H1 (cell line): Measurements from ENCODE around the gene NOTUM. TPM values are rescaled to one million over a fixed set of nuclear protein-coding genes. Genes with fewer than 3 reads are reported as not detected.
A peak's percentile ranks its signal among the peaks of the same experiment; 100 is the strongest.

ENCODE experiments used
- CTCF ChIA-PET: fragments of 300-600 bp; sonication (Branson Sonifier 250); formaldehyde crosslinking; loops from one replicate; lab custom pipeline; 2021; ENCODE audit not compliant: partially characterized antibody; lab: Charles Lee
- POLR2A ChIA-PET: fragments of 300-600 bp; sonication (Branson Sonifier 250); formaldehyde crosslinking; loops from one replicate; lab custom pipeline; 2021; ENCODE audit warnings: inconsistent platforms; ENCODE audit not compliant: partially characterized antibody; lab: Charles Lee
- DNase-seq, 2 experiments: peaks; one replicate each; pipeline versions ENCODE4 v3.0.0 to v3.0.0-alpha.2; 2010 to 2022; ENCODE audit warnings: low spot score in 2 of 2, low read depth in 1 of 2, mixed read lengths in 1 of 2
- FAIRE-seq: peaks from 2 replicates; lab custom pipeline; 2011; peaks lifted over from hg19 to GRCh38; lab: Jason Lieb, UNC
- H2AFZ ChIP-seq: 2 replicates; pipeline ENCODE4 v1.8.1; 2012; ENCODE audit warnings: low read length, inconsistent platforms
- H2AK5ac ChIP-seq: 2 replicates; pipeline ENCODE4 v1.6.1; 2013; ENCODE audit warnings: low read depth, low read length
- H2BK120ac ChIP-seq: replicated peaks from 2 replicates; pipeline ENCODE3; 2013; ENCODE audit warnings: low read depth, low read length, inconsistent platforms
- H2BK12ac ChIP-seq: 2 replicates; pipeline ENCODE4 v1.6.1; 2013; ENCODE audit warnings: low read depth, low read length
- H2BK15ac ChIP-seq: 2 replicates; pipeline ENCODE4 v1.6.1; 2013; ENCODE audit warnings: low read length
- H2BK20ac ChIP-seq: 2 replicates; pipeline ENCODE4 v1.6.1; 2013; ENCODE audit warnings: low read length
- H2BK5ac ChIP-seq: 2 replicates; pipeline ENCODE4 v1.6.1; 2013; ENCODE audit warnings: low read depth, low read length
- H3K14ac ChIP-seq: 2 replicates; pipeline ENCODE4 v1.6.1; 2013; ENCODE audit warnings: inconsistent platforms; ENCODE audit not compliant: insufficient read length
- H3K18ac ChIP-seq: 2 replicates; pipeline ENCODE4 v1.6.1; 2013; ENCODE audit warnings: low read length; ENCODE audit errors: extremely low read depth
- H3K23ac ChIP-seq: 2 replicates; pipeline ENCODE4 v1.6.1; 2013; ENCODE audit warnings: inconsistent platforms; ENCODE audit not compliant: insufficient read length
- H3K23me2 ChIP-seq: 2 replicates; pipeline ENCODE4 v1.6.1; 2013; ENCODE audit warnings: low read depth, low read length
- H3K27ac ChIP-seq: 2 replicates; pipeline ENCODE4 v1.6.1; 2011; ENCODE audit warnings: low read depth, low read length, inconsistent platforms
- H3K27me3 ChIP-seq, 4 experiments: replicated peaks in 1 of 4; 1 replicate in 1 of 4; 2 replicates in 3 of 4; pipeline versions ENCODE4 v1.6.1 to v1.8.1; 2011 to 2013; ENCODE audit warnings: low read length in 3 of 4, mild to moderate bottlenecking in 3 of 4, inconsistent platforms in 2 of 4, mixed read lengths in 2 of 4, moderate library complexity in 1 of 4; ENCODE audit not compliant: control insufficient read depth in 3 of 4, insufficient read depth in 3 of 4; ENCODE audit errors: extremely low read depth in 1 of 4
- H3K36me3 ChIP-seq, 4 experiments: 2 replicates each; pipeline versions ENCODE4 v1.6.1 to v1.8.1; 2011 to 2013; ENCODE audit warnings: mild to moderate bottlenecking in 4 of 4, low read length in 3 of 4, moderate library complexity in 2 of 4, control low read depth in 1 of 4, inconsistent platforms in 1 of 4; ENCODE audit not compliant: insufficient read depth in 4 of 4, control insufficient read depth in 2 of 4
- H3K4ac ChIP-seq: replicated peaks from 2 replicates; pipeline ENCODE3; 2013; ENCODE audit warnings: low read length, low read depth, mixed read lengths, inconsistent platforms; ENCODE audit not compliant: insufficient read length
- H3K4me1 ChIP-seq, 4 experiments: replicated peaks in 1 of 4; 1 replicate in 1 of 4; 2 replicates in 3 of 4; pipeline versions ENCODE4 v1.6.1 to v1.8.1; 2011 to 2013; ENCODE audit warnings: low read length in 3 of 4, inconsistent platforms in 2 of 4, mixed read lengths in 1 of 4; ENCODE audit not compliant: insufficient read depth in 4 of 4, control insufficient read depth in 3 of 4
- H3K4me2 ChIP-seq, 2 experiments: 2 replicates each; pipeline versions ENCODE4 v1.6.1 to v1.8.1; 2011 to 2013; ENCODE audit warnings: low read depth in 2 of 2, low read length in 2 of 2, control low read depth in 1 of 2, inconsistent platforms in 1 of 2, mild to moderate bottlenecking in 1 of 2; ENCODE audit not compliant: insufficient read depth in 1 of 2
- H3K4me3 ChIP-seq, 4 experiments: fragments of 200-600, 300-600 bp in 1 of 4; sonication (generic), shearing (Covaris generic), sonication (Bioruptor Twin) in 1 of 4; 2 replicates each; pipeline versions ENCODE4 v1.5.1 to v1.8.1; 2011 to 2016; ENCODE audit warnings: low read length in 4 of 4, low read depth in 3 of 4, control low read depth in 2 of 4, inconsistent platforms in 2 of 4, mild to moderate bottlenecking in 2 of 4, mixed read lengths in 1 of 4, moderate library complexity in 1 of 4; ENCODE audit not compliant: insufficient read depth in 2 of 4; ENCODE audit errors: extremely low read depth in 1 of 4
- H3K56ac ChIP-seq: replicated peaks from 2 replicates; pipeline ENCODE3; 2013; ENCODE audit warnings: low read depth, mild to moderate bottlenecking, mixed read lengths, low read length, inconsistent platforms; ENCODE audit not compliant: insufficient read length
- H3K79me1 ChIP-seq: 2 replicates; pipeline ENCODE4 v1.6.1; 2013; ENCODE audit warnings: low read depth, low read length, control low read depth
- H3K79me2 ChIP-seq, 2 experiments: 2 replicates each; pipeline versions ENCODE4 v1.6.1 to v1.8.1; 2012 to 2013; ENCODE audit warnings: low read length in 2 of 2, mild to moderate bottlenecking in 2 of 2, inconsistent platforms in 1 of 2; ENCODE audit not compliant: insufficient read depth in 2 of 2, control insufficient read depth in 1 of 2
- H3K9ac ChIP-seq, 4 experiments: replicated peaks in 1 of 4; 1 replicate in 1 of 4; 2 replicates in 3 of 4; pipeline versions ENCODE4 v1.6.1 to v1.8.1; 2011 to 2013; ENCODE audit warnings: low read depth in 3 of 4, low read length in 3 of 4, control low read depth in 2 of 4, mild to moderate bottlenecking in 2 of 4, moderate library complexity in 2 of 4, inconsistent platforms in 1 of 4; ENCODE audit errors: extremely low read depth in 1 of 4
- H3K9me3 ChIP-seq, 2 experiments: 2 replicates each; pipeline versions ENCODE4 v1.6.1 to v1.8.1; 2012 to 2013; ENCODE audit warnings: mild to moderate bottlenecking in 2 of 2, moderate library complexity in 2 of 2, control low read depth in 1 of 2, inconsistent platforms in 1 of 2, low read depth in 1 of 2, low read length in 1 of 2, mixed read lengths in 1 of 2; ENCODE audit not compliant: insufficient read depth in 2 of 2
- H4K20me1 ChIP-seq, 2 experiments: replicated peaks in 1 of 2; 2 replicates each; pipeline versions ENCODE3 to v1.8.1; 2011 to 2013; ENCODE audit warnings: inconsistent platforms in 2 of 2, low read length in 2 of 2, mild to moderate bottlenecking in 1 of 2; ENCODE audit not compliant: insufficient read depth in 2 of 2, control insufficient read depth in 1 of 2
- H4K5ac ChIP-seq: 2 replicates; pipeline ENCODE4 v1.6.1; 2013; ENCODE audit warnings: low read length, low read depth, mixed read lengths, inconsistent platforms; ENCODE audit not compliant: insufficient read length
- H4K8ac ChIP-seq: 2 replicates; pipeline ENCODE4 v1.8.0; 2013; ENCODE audit warnings: mild to moderate bottlenecking, moderate library complexity, low read length, inconsistent platforms; ENCODE audit not compliant: insufficient read depth; ENCODE audit errors: extremely low read depth
- H4K91ac ChIP-seq: replicated peaks from 2 replicates; pipeline ENCODE3; 2013; ENCODE audit warnings: low read length, mixed read lengths, inconsistent platforms; ENCODE audit not compliant: insufficient read length
- ASH2L ChIP-seq: fragments of 200-600, 300-600 bp; sonication (generic); IDR thresholded peaks from one replicate; pipeline ENCODE4 v1.7.1; 2017; ENCODE audit warnings: low read length
- CEBPB ChIP-seq: IDR thresholded peaks from 2 replicates; pipeline ENCODE4 v1.6.1; 2012; ENCODE audit warnings: low read depth, low read length
- EZH2 ChIP-seq: fragments of 200-600 bp; sonication (generic); IDR thresholded peaks from 2 replicates; pipeline ENCODE4 v1.7.1; 2012; ENCODE audit warnings: low read depth, mild to moderate bottlenecking, moderate library complexity, low read length, inconsistent platforms; ENCODE audit not compliant: severe bottlenecking
- KDM4A ChIP-seq: IDR thresholded peaks from one replicate; pipeline ENCODE4 v1.7.1; 2012; ENCODE audit warnings: low read depth, mild to moderate bottlenecking, moderate library complexity, low read length, inconsistent platforms; ENCODE audit not compliant: severe bottlenecking
- NANOG ChIP-seq: IDR thresholded peaks from 2 replicates; pipeline ENCODE4 v1.6.1; 2011; ENCODE audit warnings: low read length, low read depth, mild to moderate bottlenecking, inconsistent platforms; ENCODE audit not compliant: insufficient read depth, poor library complexity, severe bottlenecking
- RBBP5 ChIP-seq: IDR thresholded peaks from 2 replicates; pipeline ENCODE4 v1.7.1; 2012; ENCODE audit warnings: low read depth, mild to moderate bottlenecking, inconsistent platforms, low read length, moderate library complexity, borderline replicate concordance
- TCF12 ChIP-seq: IDR thresholded peaks from 2 replicates; pipeline ENCODE4 v1.6.1; 2011; ENCODE audit warnings: low read depth, mild to moderate bottlenecking, low read length
- WGBS, 2 experiments: shearing (Covaris generic) in 1 of 2; methylation state at CpG; one replicate each; pipeline versions ENCODE4 v1.1.6 to v1.1.7; 2013 to 2015; ENCODE audit warnings: low lambda C conversion rate in 2 of 2, mixed read lengths in 2 of 2, inconsistent platforms in 1 of 2, low coverage in 1 of 2, missing lambda C conversion rate in 1 of 2; ENCODE audit not compliant: insufficient replicate concordance in 2 of 2, insufficient coverage in 1 of 2, insufficient read length in 1 of 2; ENCODE audit errors: extremely low coverage in 1 of 2, missing lambda C conversion rate in 1 of 2; 5-methylcytosine and 5-hydroxymethylcytosine counted together
- polyA plus RNA-seq, 7 experiments: library from polyadenylated mRNA; depleted of rRNA in 3 of 7; stranded (reverse) in 5 of 7; unstranded in 2 of 7; fragments of >200 nt in 5 of 7; fragments of 200-250 nt in 2 of 7; gene quantifications; 1 replicate in 5 of 7; 2 replicates in 1 of 7; 4 replicates in 1 of 7; pipeline versions ENCODE4 v1.2.1 to v1.2.3, GENCODE V29; 2011 to 2013; ENCODE audit warnings: missing spikeins in 2 of 7, mixed read lengths in 2 of 7
- total RNA-seq: library from RNA; stranded (reverse); fragmentation: NEBNext Ultra II Directional; extraction: Animal tissue kit (Norgen Biotek cat#: 25700); gene quantifications from 2 replicates; pipeline ENCODE4 v1.2.1, GENCODE V29; 2021

Gene NOTUM
- total and polyA plus RNA-seq, 2 of the 8 experiments (the other 6 are each of a cell fraction or from before 2014, with no cell fraction given) = 0.45 to 0.76 TPM

GRCh38 chr17:81910840-81911276, 50.1 kb downstream of the NOTUM start:
- Histone ChIP-seq H3K4ac (no peak overlapping the region), H3K18ac (peak overlapping the region; percentile 48; the same call in 1 of the 2 replicates), H2BK120ac (no peak overlapping the region), H3K14ac (no peak overlapping the region), H3K23me2 (peaks cover 6% of the 10 kb centered on the region; the same call in 1 of the 2 replicates), H2AFZ (no peak overlapping the region), H4K5ac (no peak overlapping the region), H3K9ac (peak overlapping the region in 2 of 4 experiments; percentile 24 to 61; a peak in 3 of 7 replicates), H2BK5ac (no peak overlapping the region), H3K4me2 (peak overlapping the region; percentile 68 to 91), H3K56ac (peak overlapping the region; percentile 46), H4K20me1 (peaks cover 3 to 46% of the 10 kb centered on the region in 2 experiments), H2BK20ac (no peak overlapping the region), H3K79me2 (no peaks in the 10 kb centered on the region; a peak in 1 of 4 replicates), H3K27me3 (peaks cover 0 to 4% (median 2%) of the 10 kb centered on the region in 4 experiments; a peak in 2 of 7 replicates), H3K27ac (no peak overlapping the region), H3K4me1 (peaks cover 0 to 10% (median 5%) of the 10 kb centered on the region in 4 experiments; a peak in 3 of 7 replicates), H3K9me3 (no peaks in the 10 kb centered on the region), H3K4me3 (peak overlapping the region; percentile 45 to 88 (median 70)), H4K8ac (no peak overlapping the region), H3K23ac (no peak overlapping the region), H3K36me3 (peaks cover 8 to 25% (median 19%) of the 10 kb centered on the region in 4 experiments), H2BK15ac (no peak overlapping the region), H2AK5ac (no peak overlapping the region), H3K79me1 (peaks cover 2% of the 10 kb centered on the region; the same call in 1 of the 2 replicates), H4K91ac (peak overlapping the region; percentile 65), H2BK12ac (no peak overlapping the region)
- FAIRE-seq = no peak
- 4% methylated on average over 32 of the region's 55 CpGs; no CpG with 5 or more reads in 1 of the 2 experiments for WGBS, 2 experiments
- no peak for DNase-seq
- POLR2A ChIA-PET = interaction anchor here (0.7 to 8.7 kb wide), 7 partner anchors 10 to 120 kb away, joined by 3 to 135 read pairs (median 5); partner anchors contain the start of gene MAFG
- CTCF ChIA-PET = interaction anchor here (1.7 kb wide), 1 partner anchor 41 kb away, joined by 4 read pairs; no protein-coding TSS in a partner anchor
- no peak for TF ChIP-seq EZH2
- TF ChIP-seq RBBP5 = no peak
- TF ChIP-seq TCF12 = no peak
- TF ChIP-seq NANOG = no peak
- peak; percentile 59 for TF ChIP-seq KDM4A
- no peak for TF ChIP-seq CEBPB
- TF ChIP-seq ASH2L = peak; percentile 3
